GM19468 (cell line): Measurements from ENCODE around the gene CRADD.
"Not testable (repeated sequence)": the region's sequence is repeated elsewhere in the genome, so short reads cannot be mapped to it uniquely, and the experiment has no call there.

Source experiments
- ATAC-seq: cut with Tn5 transposase; IDR thresholded peaks from one replicate; pipeline ENCODE4 v1.9.1; 2021; ENCODE audit warnings: mild to moderate bottlenecking, moderate library complexity, moderate number of reproducible peaks; ENCODE audit not compliant: unreplicated experiment; ENCODE audit errors: extremely low read depth

The CRADD gene

DNA sequence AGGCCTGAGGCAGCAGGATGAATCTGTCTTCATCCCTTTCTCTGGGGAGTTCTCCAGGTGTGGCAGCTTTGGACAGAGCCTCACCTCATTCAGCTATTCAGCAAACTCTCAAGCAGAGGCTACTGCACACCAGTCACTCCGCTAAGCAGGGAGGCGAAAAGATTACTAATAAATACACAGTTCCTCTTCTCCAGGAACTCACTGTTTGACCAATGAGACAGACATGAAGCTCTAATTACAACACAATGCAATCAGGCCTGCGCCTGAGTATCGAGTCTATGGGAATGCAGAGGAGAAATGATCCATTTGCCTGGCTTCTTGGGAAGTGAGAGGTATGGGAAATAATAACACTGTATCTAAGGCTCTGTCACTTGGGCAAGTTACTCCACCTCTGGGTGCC, 178.1 kb downstream of the CRADD start:
- no peak for ATAC-seq

DNA sequence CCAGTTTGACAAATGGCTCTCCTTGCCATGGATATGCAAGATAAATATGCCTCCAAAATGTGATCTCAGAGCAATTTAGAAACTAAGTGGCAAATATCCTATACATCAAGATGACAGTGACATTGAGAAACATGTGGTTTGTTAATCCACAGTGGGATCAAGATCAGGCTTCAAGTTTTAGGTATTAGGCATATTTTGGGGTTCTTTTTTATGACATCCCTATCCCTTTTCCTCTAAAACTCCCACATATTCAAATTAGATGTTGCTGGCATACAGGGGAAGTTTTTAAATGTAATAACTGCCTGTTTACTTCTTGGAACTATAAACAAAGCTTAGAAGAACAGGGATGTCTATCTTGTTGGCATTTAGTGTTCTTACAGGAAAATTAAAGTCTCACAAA, 179.4 kb downstream of the CRADD start:
- no peak for ATAC-seq

DNA sequence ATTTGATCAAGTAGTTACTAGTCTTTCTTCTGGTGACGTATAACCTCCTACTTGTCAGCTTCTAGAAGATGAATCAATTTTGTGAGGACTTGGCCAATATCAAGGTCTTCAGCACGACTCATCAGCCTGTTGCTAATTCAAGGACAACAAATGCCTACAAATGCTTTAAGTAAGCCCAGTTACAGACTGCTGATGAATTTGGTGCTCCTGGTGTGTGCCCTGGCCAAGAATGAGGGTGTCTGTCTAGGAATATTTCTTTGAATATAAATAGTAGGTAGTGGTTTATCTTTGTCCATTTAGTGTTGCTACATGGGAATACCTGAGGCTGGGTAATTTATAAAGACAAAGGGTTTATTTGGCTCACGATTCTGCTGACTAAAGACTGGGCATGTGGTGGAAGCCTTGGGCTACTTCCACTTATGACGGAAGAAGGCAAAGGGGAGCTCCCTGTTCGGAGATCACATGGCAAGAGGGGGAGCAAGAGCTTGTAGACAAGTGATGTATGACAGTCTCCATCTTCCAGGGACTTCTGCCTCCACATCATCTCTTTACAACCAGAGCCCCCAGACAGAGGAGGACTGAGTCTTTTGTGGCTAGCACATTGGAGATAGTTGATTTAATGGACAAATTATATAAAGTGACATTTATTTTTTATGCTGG, 180.2 kb downstream of the CRADD start:
- ATAC-seq: no peak

DNA sequence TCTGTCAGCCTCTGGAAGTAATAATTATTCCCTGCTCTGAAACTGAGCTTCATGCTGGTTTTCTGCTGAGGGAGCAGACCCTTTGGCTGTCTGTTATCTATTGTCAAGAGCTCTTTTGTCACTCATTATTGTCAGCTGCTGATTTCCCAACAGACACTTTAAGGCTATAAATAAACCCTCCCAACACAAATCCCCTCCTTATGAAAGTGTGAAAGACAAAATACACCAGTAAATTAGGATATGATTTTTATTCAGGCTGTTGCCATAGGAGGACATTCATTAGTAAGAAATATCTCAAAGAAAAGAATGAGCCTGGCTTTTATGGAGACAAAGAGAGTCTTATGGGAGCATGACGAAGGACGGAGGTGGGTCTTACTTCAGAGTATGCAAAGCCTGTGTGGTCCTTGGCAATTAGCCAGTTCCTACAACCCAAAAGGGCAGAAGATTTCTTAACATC, 180.8 kb downstream of the CRADD start:
- ATAC-seq: no peak

DNA sequence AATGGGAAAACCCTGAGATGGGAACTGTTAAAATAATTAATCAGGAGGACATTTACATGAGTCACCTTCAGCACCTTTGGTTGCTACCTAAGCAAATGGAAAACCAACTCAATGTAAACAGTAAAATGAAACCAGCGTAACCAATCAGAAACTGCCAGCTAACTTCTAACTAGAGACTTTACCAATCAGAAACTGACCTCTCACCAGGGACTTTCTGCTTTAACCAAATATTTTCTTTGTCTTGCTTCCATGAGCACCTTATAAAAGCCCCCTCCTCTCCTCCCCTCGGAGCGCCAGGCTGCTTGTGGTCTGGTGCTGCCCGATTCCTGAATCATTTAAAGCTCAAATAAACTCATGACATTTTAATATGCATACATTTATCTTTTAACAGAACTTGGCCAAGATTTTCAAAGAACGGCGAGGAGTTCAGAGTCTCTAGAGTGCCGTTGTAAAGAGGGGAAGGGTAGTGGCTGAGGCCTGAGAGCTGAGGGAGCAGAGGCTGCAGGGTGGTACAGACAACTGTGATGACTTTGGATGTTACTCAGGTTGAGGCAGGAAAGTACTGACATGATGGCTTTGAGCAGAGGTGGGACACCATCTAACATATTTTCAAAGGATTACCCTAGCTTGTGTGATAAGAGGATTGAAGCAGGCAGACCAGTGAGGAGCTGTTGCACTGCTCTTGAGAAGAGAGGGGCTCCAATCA, 183.6 kb downstream of the CRADD start:
- no peak for ATAC-seq

DNA sequence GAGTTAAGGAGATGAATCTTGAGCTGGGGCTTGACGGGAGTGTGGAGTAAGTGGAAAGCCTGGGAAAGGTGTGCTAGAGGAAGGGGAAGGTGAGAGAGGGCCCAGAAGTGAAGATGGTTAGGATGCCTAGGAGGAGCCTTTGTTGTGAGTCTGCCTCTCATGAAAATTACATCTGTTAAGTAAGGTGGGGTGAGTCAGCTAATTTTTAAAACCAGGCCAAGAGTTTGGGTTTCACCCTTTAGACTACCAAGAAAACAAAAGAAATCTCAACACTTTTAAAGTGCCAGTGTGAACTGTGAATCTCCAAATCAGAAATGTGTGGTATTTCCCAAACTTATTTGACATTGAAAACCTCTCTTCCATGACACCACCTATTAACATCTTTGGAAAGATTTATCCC, 185.2 kb downstream of the CRADD start:
- no peak for ATAC-seq

DNA sequence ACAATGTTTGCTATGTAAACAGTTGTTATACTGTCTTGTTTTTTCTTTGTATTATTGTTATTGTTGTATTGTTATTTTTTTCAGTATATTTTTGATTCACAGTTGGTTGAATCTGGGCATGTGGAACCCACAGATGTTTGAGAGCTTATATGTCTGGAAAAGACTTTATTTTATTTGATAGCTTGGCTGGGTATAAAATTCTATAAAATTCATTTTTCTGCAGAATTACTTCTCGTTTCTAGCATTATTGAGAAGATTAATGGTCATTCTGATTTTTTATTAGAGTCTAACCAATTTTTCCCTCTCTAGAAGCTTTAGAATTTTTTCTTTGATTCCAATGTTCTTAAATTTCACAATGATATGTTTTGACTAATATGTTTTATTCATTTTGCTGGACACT, 188.6 kb downstream of the CRADD start:
- ATAC-seq: no peak

DNA sequence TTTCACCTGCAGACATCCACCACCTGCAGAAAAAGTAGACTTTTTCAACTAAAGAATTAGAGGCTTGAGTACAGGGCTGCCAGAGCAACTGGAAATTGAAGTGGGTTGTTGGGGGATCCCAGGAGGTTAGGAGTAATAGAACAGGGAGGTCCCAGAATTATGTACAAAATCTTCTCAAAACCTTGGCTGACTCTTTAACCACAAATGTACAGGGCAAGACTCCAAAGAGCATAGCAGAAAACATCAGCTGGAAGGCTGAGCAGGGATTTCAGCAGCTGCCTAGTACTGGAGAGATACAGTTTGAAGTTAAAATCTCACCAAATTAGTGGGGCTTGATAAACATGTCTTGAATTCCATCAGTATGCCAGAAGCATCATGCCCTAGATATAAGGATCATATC, 191.6 kb downstream of the CRADD start:
- ATAC-seq: no peak

DNA sequence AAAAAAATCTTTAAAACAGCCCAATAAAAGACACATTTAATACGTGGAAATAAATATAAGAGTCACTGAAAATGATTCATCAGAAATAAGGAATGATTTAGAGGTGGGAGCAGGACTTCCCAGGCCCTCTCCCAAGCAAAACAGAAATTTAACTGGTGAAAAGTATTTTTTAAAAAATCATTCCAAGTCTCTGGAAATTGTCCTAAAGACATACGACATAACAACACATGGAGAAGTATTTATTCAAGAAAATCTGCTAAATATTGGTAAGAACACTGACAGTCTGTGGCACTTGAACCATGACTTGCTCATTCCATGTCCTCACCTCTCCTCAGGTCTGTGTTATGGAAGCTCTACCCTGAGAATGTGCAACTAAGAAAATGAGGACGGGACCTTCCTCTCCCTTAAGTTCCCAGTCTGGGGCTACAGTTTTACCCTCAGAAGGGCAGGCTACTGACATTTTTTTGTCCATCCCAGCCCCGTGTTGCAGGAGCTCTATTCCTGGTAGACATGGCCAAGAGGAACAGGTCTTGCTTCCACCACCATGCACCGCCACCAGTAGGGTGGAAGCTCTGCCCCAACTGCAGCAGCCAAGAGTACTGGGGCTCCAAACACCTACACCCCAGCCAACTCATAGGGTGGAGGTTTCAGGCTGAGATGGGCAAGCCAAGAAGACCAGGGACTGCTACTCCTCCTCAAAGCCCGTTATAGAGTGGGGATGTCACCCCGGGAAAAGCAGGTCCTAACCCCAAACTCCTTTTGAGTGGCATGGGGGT, 193.0 kb downstream of the CRADD start:
- no peak for ATAC-seq

DNA sequence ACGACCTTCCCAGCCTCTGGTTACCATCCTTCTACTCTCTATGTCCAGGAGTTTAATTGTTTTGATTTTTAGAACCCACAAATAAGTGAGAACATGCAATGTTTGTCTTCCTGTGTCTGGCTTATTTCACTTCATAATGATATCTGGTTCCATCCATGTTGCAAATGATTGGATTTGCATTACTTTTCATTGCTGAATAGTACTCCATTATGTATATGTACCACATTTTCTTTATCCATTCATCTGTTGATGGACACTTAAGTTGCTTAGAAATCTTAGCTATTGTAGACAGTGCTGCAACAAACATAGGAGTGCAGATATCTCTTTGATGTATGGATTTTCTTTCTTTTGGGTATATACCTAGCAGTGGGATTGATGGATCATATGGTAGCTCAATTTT, 194.4 kb downstream of the CRADD start:
- ATAC-seq: not testable (repeated sequence)

DNA sequence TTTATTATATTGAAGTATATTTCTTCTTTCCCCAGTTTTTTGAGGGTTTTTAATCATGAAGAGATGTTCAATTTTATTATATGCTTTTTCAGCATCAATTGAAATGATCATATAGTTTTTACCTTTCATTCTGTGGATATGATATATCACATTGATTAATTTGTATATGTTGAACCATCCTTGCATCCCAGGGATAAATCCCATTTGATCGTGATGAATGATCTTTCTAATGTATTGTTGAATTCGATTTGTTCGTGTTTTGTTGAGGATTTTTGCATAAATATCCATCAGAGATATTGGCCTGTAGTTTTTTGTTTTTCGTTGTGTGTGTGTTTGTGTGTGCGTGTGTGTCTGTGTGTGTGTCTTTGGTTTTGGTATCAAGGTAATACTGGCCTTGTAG, 196.4 kb downstream of the CRADD start:
- ATAC-seq: no peak

DNA sequence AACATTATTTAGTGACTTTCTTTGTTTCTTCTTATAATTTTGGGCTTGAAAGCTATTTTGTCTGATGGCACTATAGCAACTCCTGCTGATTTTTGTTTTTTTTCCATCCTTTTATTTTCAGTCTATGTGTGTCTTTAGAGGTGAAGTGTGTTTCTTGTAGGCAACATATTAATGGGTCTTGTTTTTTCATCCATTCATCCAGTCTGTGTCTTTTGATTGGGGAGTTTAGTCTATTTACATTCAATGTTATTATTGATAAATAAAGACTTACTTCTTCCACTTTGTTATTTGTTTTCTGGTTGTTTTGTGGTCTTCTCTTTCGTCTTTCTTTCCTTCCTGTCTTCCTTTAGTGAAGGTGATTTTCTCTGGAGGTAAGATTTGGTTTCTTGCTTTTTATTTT, 198.0 kb downstream of the CRADD start:
- ATAC-seq: no peak

DNA sequence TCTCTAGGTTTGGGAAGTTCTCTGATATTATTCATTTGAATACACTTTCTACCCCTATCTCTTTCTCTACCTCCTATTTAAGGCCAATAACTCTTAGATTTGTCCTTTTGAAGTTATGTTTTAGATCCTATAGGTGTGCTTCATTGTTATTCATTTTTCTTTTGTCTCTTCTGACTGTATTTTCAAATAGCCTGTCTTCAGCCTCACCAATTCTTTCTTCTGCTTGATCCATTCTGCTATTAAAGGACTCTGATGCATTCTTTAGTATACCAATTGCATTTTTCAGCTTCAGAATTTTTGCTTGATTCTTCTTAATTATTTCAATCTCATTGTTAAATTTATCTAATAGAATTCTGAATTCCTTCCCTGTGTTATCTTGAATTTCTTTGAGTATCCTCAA, 199.2 kb downstream of the CRADD start:
- no peak for ATAC-seq

DNA sequence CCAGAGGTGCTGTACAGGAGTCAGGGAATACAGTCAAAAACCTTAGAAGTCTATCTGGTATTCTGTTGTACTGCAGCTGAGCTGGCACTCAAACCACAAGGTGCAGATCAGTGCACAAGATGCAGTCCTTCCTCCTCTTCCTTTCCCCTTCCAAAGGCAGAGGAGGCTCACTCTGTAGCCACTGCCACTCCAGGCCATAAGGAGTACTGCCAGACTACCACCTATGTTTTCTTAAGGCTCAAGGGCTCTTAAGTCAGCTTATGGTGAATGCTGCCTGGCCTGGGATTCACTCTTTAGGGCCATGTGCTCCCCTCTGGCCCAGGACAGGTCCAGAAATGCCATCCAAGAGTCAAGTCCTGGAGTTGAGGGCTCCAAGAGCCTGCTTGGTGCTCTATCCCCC, 200.3 kb downstream of the CRADD start:
- ATAC-seq: no peak

DNA sequence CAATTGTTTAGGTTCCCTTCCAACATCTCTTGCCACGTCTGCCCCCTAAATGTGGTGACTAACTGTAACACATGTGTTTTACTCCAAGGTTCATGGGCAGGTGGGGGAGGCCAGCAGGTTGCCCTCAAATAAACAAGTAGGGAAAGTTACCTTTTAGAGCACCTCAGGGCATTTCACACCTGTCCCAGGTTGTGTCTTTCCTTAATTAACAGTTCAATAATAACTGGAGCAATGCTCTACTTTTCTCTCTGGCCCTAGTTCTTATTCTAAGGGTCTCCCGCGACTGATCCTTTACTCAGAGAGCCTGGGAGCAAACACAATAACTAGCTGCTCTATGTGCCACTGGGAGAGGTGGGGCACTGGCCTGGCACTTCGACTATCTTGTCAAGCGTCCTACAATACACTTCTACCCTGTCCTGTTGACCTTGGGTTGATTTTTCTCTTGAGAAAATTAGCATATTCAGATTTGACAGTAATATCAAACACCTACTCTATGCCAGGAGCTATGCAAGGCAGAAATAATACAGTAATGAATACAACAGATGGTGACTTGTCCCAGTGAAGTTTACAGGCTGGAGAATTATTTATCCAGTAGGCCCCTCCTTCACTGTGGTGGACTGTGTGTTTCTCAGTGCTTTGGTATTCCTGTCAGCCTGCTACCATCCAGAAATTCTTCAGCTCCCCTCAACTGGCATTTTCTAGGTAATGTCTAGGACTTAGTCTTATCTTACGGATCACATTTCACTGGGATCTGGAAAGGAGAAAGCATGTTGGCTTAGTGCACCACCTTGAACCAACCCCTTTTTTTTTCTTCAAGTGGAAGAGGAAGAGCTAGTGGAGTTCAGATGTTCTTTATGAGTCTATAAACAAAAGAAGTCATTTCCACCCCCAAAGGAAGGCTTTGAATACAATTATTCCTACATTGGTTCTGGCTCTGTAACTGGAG, 202.6 kb downstream of the CRADD start:
- no peak for ATAC-seq

DNA sequence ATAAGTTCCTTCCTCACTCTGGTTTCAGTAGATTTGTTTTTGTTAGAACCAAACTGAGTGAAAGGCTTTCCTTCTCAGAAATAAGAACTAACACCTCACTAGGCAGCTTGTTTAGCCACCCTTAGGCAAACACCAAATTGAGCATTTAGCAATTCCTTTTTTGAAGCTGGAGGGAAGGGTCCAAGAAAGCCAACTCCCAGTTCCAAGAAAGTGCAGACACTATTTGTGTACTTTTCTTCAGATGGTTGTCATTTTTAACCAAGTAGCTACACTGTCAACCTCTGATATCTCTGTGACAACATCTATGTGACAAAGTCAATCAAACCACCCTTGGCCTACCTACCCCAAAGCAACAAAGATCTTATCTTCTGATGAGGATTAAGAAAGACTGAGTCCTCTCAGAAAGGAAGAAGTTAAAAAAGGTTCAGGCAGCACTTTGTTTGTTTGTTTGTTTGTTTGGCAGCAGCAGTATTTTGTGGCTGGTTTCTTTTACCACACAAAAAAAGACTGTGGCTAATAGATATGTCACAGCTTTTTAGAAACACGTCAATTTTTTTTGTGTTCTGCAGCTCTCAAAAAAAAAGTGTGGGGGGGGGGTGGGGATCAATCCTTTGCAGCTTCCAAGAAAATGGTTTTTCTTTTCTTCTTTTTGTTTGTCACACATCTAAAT, 203.8 kb downstream of the CRADD start:
- ATAC-seq: no peak

DNA sequence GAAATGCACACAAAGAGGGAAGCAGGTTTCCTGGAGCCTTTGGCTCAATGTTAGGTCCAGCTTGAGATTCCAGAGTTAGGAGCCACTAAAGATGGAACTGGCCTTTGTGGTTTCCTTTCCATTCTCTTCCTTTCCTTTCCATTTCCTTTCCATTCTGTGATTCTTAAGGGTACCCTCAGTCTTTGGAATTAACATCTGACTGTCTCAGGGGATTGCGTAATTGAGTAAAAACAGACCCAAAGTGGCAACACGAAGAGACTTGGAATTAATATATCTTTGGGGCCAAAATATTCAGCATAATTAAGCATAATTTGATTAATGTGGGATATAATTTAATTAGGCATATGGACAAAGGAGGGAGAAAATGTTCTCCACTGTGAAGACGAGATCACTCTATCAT, 205.6 kb downstream of the CRADD start:
- ATAC-seq: no peak

DNA sequence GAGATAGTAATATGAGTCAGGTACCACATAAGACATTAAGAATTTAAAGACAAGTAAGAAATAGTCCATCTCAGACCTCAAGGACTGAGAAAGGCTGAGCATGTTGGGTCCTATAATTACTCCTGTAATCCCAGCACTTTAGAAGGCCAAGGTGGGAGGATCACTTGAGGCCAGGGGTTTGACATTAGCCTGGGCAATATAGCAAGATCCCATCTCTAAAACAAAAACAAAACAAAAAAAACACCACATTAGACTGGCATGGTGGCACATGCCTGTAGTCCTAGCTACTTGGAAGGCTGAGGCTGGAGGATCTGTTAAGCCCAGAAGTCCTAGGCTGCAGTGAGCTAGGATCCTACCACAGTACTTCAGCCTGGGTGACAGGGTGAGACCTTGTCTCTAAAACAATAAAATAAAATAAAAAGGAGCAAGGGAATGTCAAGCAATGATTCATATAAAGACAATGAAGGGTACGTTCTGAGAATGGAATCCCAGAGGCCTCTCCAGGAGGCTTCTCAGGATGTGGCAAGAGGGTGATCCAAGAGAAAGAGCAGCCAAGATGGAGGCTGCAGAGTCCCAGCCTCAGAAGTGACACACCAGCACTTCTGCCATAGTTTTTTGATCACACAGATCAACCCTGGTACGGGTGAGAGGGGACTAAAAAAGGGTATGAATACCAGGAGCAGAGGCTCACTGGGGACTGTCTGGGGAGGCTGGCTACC, 206.4 kb downstream of the CRADD start:
- ATAC-seq: no peak

DNA sequence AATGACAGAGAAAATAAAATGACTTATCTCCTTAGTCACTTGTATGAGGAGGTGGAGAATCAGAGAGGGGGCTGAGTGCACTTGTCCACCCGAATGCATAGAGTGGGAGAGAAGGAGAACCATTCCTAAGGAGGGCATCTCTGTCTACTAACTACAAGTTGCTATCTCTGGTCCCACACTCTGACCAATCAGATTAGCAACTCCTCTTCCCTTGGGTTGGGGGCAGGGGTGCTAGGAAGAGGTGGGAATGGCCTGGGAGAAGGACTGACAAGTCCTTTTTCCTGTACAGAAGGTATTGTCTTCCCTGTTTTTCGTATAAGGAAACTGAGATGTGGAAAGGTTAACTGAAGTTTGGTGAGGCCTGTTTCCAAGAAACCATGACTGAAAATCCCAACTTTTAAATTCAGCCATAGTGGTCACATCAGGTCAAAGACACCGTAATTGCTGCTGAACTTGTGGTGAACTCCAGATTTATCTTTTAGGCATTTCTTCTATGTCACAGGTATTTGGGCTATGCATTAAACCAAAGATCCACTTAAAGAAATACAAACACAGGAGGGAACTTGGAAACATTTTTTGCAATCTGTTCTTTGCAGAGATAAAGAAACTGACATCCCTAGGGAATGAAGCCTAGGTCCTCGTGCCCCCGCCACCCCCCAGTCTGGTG, 207.8 kb downstream of the CRADD start:
- ATAC-seq: no peak
